Neural progenitor cell (in vitro differentiated cells): ENCODE data around the gene SPATA12.

Source experiments
- EZH2 ChIP-seq: fragments of 200-600 bp; sonication (generic); IDR thresholded peaks from 2 replicates; pipeline ENCODE4 v1.6.1; 2017; ENCODE audit warnings: antibody characterized with exemption, mild to moderate bottlenecking, moderate library complexity
- EZH2phosphoT487 ChIP-seq: fragments of 200-600 bp; sonication (generic); IDR thresholded peaks from 2 replicates; pipeline ENCODE4 v1.6.1; 2017; ENCODE audit warnings: antibody characterized with exemption
- TF ChIP-seq, protein P1 (sequence below): fragments of 200-600 bp; sonication (generic); IDR thresholded peaks from 2 replicates; pipeline ENCODE4 v1.5.1; 2017; ENCODE audit warnings: antibody characterized with exemption, mild to moderate bottlenecking

DNA sequence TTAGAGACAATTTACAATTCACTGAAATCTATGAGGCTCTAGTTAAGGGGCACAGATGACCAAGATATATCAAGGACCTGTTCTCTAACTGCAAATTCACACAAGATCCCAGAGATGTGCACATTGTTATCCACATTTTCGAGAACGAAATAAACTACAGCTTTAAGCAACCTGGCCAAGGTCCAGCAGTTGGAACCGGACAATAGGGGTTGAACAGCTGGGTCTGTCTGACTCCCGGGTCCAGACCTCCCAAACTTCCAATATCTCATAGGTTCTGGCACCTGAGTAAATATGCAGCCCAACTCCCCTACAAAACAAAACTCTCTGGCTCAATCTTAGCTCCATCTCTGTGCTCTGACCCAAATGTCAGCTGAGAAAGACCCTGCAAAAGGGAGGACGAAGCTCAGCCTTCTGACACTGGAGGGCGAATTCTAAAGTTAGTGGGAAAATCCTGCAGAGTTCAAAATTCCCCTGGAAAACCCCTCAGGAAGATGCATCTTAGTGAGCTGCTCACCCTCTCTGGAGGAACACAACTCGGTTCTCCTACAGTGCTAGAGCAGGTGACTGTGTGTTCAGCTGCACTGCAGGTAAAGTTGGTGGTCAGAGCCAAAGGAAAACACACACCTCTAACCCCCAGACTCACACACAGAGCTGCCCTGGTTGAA lies 14.2 kb upstream of the SPATA12 start:
- TF ChIP-seq, protein P1, sequence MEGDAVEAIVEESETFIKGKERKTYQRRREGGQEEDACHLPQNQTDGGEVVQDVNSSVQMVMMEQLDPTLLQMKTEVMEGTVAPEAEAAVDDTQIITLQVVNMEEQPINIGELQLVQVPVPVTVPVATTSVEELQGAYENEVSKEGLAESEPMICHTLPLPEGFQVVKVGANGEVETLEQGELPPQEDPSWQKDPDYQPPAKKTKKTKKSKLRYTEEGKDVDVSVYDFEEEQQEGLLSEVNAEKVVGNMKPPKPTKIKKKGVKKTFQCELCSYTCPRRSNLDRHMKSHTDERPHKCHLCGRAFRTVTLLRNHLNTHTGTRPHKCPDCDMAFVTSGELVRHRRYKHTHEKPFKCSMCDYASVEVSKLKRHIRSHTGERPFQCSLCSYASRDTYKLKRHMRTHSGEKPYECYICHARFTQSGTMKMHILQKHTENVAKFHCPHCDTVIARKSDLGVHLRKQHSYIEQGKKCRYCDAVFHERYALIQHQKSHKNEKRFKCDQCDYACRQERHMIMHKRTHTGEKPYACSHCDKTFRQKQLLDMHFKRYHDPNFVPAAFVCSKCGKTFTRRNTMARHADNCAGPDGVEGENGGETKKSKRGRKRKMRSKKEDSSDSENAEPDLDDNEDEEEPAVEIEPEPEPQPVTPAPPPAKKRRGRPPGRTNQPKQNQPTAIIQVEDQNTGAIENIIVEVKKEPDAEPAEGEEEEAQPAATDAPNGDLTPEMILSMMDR: no peak
- no peak for TF ChIP-seq EZH2
- no peak for TF ChIP-seq EZH2phosphoT487
